HG03354 (cell line): ENCODE measurements around the gene AK5.
"Not testable (repeated sequence)": the region's sequence is repeated elsewhere in the genome, so short reads cannot be mapped to it uniquely, and the experiment has no call there.

Experiments used
- ATAC-seq: cut with Tn5 transposase; IDR thresholded peaks from one replicate; pipeline ENCODE4 v1.9.1; 2021; ENCODE audit warnings: mild to moderate bottlenecking; ENCODE audit not compliant: unreplicated experiment, poor library complexity, severe bottlenecking

The AK5 gene

GRCh38 chr1:77283701-77284425 lies 2.0 kb downstream of the AK5 start:
- no peak for ATAC-seq

- no peak for ATAC-seq
Measured at GRCh38 chr1:77287535-77287934, 5.7 kb downstream of the AK5 start.

- no peak for ATAC-seq
Measured at GRCh38 chr1:77288275-77288674, 6.5 kb downstream of the AK5 start.

- ATAC-seq, result no peak
Measured at GRCh38 chr1:77290576-77290975, 8.8 kb downstream of the AK5 start.

GRCh38 chr1:77292551-77292950 lies 10.7 kb downstream of the AK5 start:
- ATAC-seq, result no peak

GRCh38 chr1:77300566-77300965 lies 18.7 kb downstream of the AK5 start:
- no peak for ATAC-seq

GRCh38 chr1:77303387-77303786 lies 21.6 kb downstream of the AK5 start:
- no peak for ATAC-seq

GRCh38 chr1:77308889-77309621 lies 27.2 kb downstream of the AK5 start:
- ATAC-seq, result no peak

GRCh38 chr1:77310924-77311323 lies 29.1 kb downstream of the AK5 start:
- no peak for ATAC-seq

GRCh38 chr1:77312364-77312763 lies 30.5 kb downstream of the AK5 start:
- not testable (repeated sequence) for ATAC-seq

- ATAC-seq, result peak; percentile 67
Measured at GRCh38 chr1:77313491-77313890, 31.7 kb downstream of the AK5 start.

- no peak for ATAC-seq
Measured at GRCh38 chr1:77316006-77316405, 34.2 kb downstream of the AK5 start.

- ATAC-seq, result no peak
Measured at GRCh38 chr1:77316966-77317365, 35.1 kb downstream of the AK5 start.

GRCh38 chr1:77319036-77319705 lies 37.4 kb downstream of the AK5 start:
- no peak for ATAC-seq

GRCh38 chr1:77322061-77322900 lies 40.5 kb downstream of the AK5 start:
- no peak for ATAC-seq

- no peak for ATAC-seq
Measured at GRCh38 chr1:77333501-77333900, 51.7 kb downstream of the AK5 start.

GRCh38 chr1:77336729-77337128 lies 54.9 kb downstream of the AK5 start:
- no peak for ATAC-seq

- no peak for ATAC-seq
Measured at GRCh38 chr1:77339326-77339725, 57.5 kb downstream of the AK5 start.

GRCh38 chr1:77341195-77341594 lies 59.4 kb downstream of the AK5 start:
- no peak for ATAC-seq

- no peak for ATAC-seq
Measured at GRCh38 chr1:77342745-77343144, 60.9 kb downstream of the AK5 start.
